NCI-H2107 (cell line): ENCODE measurements around the gene TMCO6.
"Not testable (repeated sequence)": the region's sequence is repeated elsewhere in the genome, so short reads cannot be mapped to it uniquely, and the experiment has no call there.

ENCODE experiments used
- DNase-seq: peaks from one replicate; lab custom pipeline; 2025; lab: John Stamatoyannopoulos, UW

The TMCO6 gene

GRCh38 chr5:140639148-140639981, at the start of gene TMCO6:
Gene TMCO6, plus strand, starts transcription at chr5:140639451. Its CDS starts 77 bp downstream, at chr5:140639528.
- peak; percentile 38 for DNase-seq

GRCh38 chr5:140590861-140591260, 48.4 kb upstream of the TMCO6 start:
- DNase-seq: no peak

GRCh38 chr5:140591747-140592372, 47.4 kb upstream of the TMCO6 start:
- DNase-seq: no peak

GRCh38 chr5:140593070-140593469, 46.2 kb upstream of the TMCO6 start:
- not testable (repeated sequence) for DNase-seq

- no peak for DNase-seq
Measured at GRCh38 chr5:140594169-140594568, 45.1 kb upstream of the TMCO6 start.

- peak; percentile 11 for DNase-seq
Measured at GRCh38 chr5:140595538-140596300, 43.5 kb upstream of the TMCO6 start.

- DNase-seq: no peak
Measured at GRCh38 chr5:140596321-140596741, 42.9 kb upstream of the TMCO6 start.

GRCh38 chr5:140598836-140599235, 40.4 kb upstream of the TMCO6 start:
- DNase-seq: no peak

GRCh38 chr5:140600096-140600495, 39.2 kb upstream of the TMCO6 start:
- no peak for DNase-seq

GRCh38 chr5:140602147-140602546, 37.1 kb upstream of the TMCO6 start:
- DNase-seq: no peak

- not testable (repeated sequence) for DNase-seq
Measured at GRCh38 chr5:140603446-140603698, 35.9 kb upstream of the TMCO6 start.

- no peak for DNase-seq
Measured at GRCh38 chr5:140603734-140604133, 35.5 kb upstream of the TMCO6 start.

GRCh38 chr5:140605879-140606278, 33.4 kb upstream of the TMCO6 start:
- DNase-seq: no peak

GRCh38 chr5:140607031-140607430, 32.2 kb upstream of the TMCO6 start:
- no peak for DNase-seq

- no peak for DNase-seq
Measured at GRCh38 chr5:140608722-140609121, 30.5 kb upstream of the TMCO6 start.

- no peak for DNase-seq
Measured at GRCh38 chr5:140609126-140609525, 30.1 kb upstream of the TMCO6 start.

- no peak for DNase-seq
Measured at GRCh38 chr5:140611020-140611521, 28.2 kb upstream of the TMCO6 start.

- DNase-seq: no peak
Measured at GRCh38 chr5:140622301-140622700, 16.9 kb upstream of the TMCO6 start.

- not testable (repeated sequence) for DNase-seq
Measured at GRCh38 chr5:140623061-140623460, 16.2 kb upstream of the TMCO6 start.

- DNase-seq: not testable (repeated sequence)
Measured at GRCh38 chr5:140624886-140625285, 14.4 kb upstream of the TMCO6 start.

GRCh38 chr5:140627972-140628371, 11.3 kb upstream of the TMCO6 start:
- DNase-seq: no peak

- DNase-seq: no peak
Measured at GRCh38 chr5:140628711-140629110, 10.5 kb upstream of the TMCO6 start.
